Endodermal cell (in vitro differentiated cells): Measurements from ENCODE around the gene SPINK1. TPM values are rescaled to one million over a fixed set of nuclear protein-coding genes. Genes with fewer than 3 reads are reported as not detected.

Experiments
- DNase-seq: peaks from one replicate; pipeline ENCODE4 v3.0.0-alpha.2; 2017
- H3K27ac ChIP-seq: 2 replicates; pipeline ENCODE4 v1.5.1; 2013; ENCODE audit warnings: mild to moderate bottlenecking, low read depth, low read length, moderate library complexity
- H3K27me3 ChIP-seq: 2 replicates; pipeline ENCODE4 v1.6.1; 2013; ENCODE audit warnings: mild to moderate bottlenecking, low read length, moderate library complexity; ENCODE audit not compliant: insufficient read depth, control insufficient read depth, poor library complexity, severe bottlenecking
- H3K36me3 ChIP-seq: 2 replicates; pipeline ENCODE4 v1.7.0; 2013; ENCODE audit warnings: mild to moderate bottlenecking, low read length, moderate library complexity; ENCODE audit not compliant: control insufficient read depth, insufficient read depth
- H3K4me1 ChIP-seq: one replicate; pipeline ENCODE4 v1.7.0; 2013; ENCODE audit warnings: low read length; ENCODE audit not compliant: control insufficient read depth, insufficient read depth
- H3K4me3 ChIP-seq: 2 replicates; pipeline ENCODE4 v1.5.1; 2013; ENCODE audit warnings: mild to moderate bottlenecking, low read length, moderate library complexity
- H3K9ac ChIP-seq: 2 replicates; pipeline ENCODE4 v1.6.1; 2013; ENCODE audit warnings: mild to moderate bottlenecking, low read length, moderate library complexity; ENCODE audit not compliant: poor library complexity, severe bottlenecking; ENCODE audit errors: extremely low read depth
- H3K9me3 ChIP-seq: 2 replicates; pipeline ENCODE4 v1.6.1; 2013; ENCODE audit warnings: mild to moderate bottlenecking, low read length, moderate library complexity; ENCODE audit not compliant: control insufficient read depth
- H3K27ac Mint-ChIP-seq: 2 replicates; pipeline ENCODE4 v1.8.0; 2020; ENCODE audit warnings: mixed read lengths
- H3K27me3 Mint-ChIP-seq: 2 replicates; pipeline ENCODE4 v1.8.0; 2021; ENCODE audit warnings: mild to moderate bottlenecking, mixed read lengths; ENCODE audit not compliant: insufficient read depth
- H3K36me3 Mint-ChIP-seq: 2 replicates; pipeline ENCODE4 v1.8.0; 2020; ENCODE audit warnings: low read depth, mixed read lengths
- H3K4me1 Mint-ChIP-seq: 2 replicates; pipeline ENCODE4 v1.8.0; 2020; ENCODE audit warnings: mixed read lengths
- H3K4me3 Mint-ChIP-seq: 2 replicates; pipeline ENCODE4 v1.8.0; 2020; ENCODE audit warnings: mild to moderate bottlenecking, moderate library complexity, mixed read lengths
- H3K9me3 Mint-ChIP-seq: 2 replicates; pipeline ENCODE4 v1.8.0; 2020; ENCODE audit warnings: mild to moderate bottlenecking, mixed read lengths
- CTCF ChIP-seq: fragments of 200-600 bp; sonication (generic); conservative IDR thresholded peaks from 2 replicates; pipeline ENCODE4 v1.5.0; 2021; ENCODE audit warnings: antibody characterized with exemption, mild to moderate bottlenecking
- WGBS, 2 experiments: methylation state at CpG; one replicate each; pipeline versions ENCODE4 v1.1.5 to v1.1.7; 2013; ENCODE audit warnings: missing lambda C conversion rate in 2 of 2, mixed read lengths in 1 of 2; ENCODE audit not compliant: insufficient coverage in 1 of 2, insufficient read length in 1 of 2; 5-methylcytosine and 5-hydroxymethylcytosine counted together
- total RNA-seq, 2 donors: library from RNA; stranded (reverse); fragmentation: NEBNext Ultra II Directional in 1 of 2; extraction: Animal tissue kit (Norgen Biotek cat#: 25700) in 1 of 2; gene quantifications; 2 replicates in 1 of 2; 3 replicates in 1 of 2; pipeline ENCODE4 v1.2.1, GENCODE V29; 2021

Gene SPINK1
- total RNA-seq, 2 donors from 2014 or later = not detected

DNA sequence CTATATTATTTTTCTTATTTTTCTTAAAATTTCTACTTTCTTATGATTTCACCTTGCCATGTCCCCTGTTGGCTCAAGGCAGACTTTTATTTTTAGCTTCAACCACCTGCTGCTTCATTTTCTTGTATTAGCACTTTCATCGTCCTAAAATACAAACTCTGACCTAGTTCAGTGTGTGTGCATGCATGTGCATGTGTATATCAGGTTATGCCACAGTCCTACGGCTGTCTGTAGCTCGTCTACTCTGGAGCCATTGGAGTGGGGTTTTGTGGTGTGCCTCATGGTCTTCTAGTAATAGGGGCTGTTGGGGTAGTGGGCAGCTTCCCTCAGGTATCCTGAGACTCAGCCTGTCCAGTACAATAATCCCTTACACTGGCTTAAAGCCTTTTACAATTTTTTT lies 13.4 kb upstream of the SPINK1 start:
- Histone ChIP-seq H3K9ac (no peak overlapping the region), H3K4me3 (no peak overlapping the region), H3K27me3 (no peaks in the 10 kb centered on the region), H3K27ac (no peak overlapping the region), H3K36me3 (no peaks in the 10 kb centered on the region), H3K4me1 (no peaks in the 10 kb centered on the region), H3K9me3 (no peaks in the 10 kb centered on the region)
- DNase-seq = no peak
- Mint-ChIP-seq H3K27me3 (peaks cover 3% of the 10 kb centered on the region), H3K36me3 (no peaks in the 10 kb centered on the region), H3K4me1 (no peaks in the 10 kb centered on the region), H3K27ac (no peak overlapping the region), H3K9me3 (no peaks in the 10 kb centered on the region), H3K4me3 (no peak overlapping the region)
- no peak for TF ChIP-seq CTCF
- 87% methylated on average over 3 of the region's 3 CpGs; no CpG with 5 or more reads in 1 of the 2 experiments for WGBS, 2 experiments

GRCh38 chr5:147842869-147843268 lies 11.4 kb upstream of the SPINK1 start:
- H3K4me3 ChIP-seq = no peak overlapping the region
- WGBS, 2 experiments = 67 to 89% methylated on average over 1 to 2 of the region's 2 CpGs
- H3K27me3 Mint-ChIP-seq = peaks cover 3% of the 10 kb centered on the region
- no peak overlapping the region for H3K27ac ChIP-seq
- no peak overlapping the region for H3K9ac ChIP-seq
- H3K9me3 Mint-ChIP-seq = no peaks in the 10 kb centered on the region
- H3K4me3 Mint-ChIP-seq = no peak overlapping the region
- H3K4me1 ChIP-seq = no peaks in the 10 kb centered on the region
- no peaks in the 10 kb centered on the region for H3K27me3 ChIP-seq
- no peak for DNase-seq
- TF ChIP-seq CTCF = no peak
- no peaks in the 10 kb centered on the region for H3K9me3 ChIP-seq
- no peaks in the 10 kb centered on the region for H3K36me3 Mint-ChIP-seq
- no peak overlapping the region for H3K27ac Mint-ChIP-seq
- no peaks in the 10 kb centered on the region for H3K36me3 ChIP-seq
- no peaks in the 10 kb centered on the region for H3K4me1 Mint-ChIP-seq

DNA sequence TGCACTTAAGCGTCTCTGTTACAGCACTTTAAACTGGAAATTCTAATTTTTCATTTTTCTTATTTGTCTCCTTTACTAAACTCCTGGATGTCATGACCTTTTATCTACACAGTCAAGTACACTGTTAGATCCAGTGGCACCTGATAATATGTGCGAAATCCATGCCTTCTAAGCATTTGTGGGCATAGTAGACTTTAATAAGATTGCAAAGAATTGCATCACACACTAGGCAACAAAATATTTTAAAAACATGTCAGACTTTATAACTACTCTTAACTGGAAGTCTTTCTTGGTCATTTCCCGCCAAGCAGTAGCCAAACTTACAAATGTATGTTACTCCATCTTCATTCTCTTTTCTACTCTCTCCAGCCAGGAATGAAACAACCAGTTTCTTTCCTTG lies 5.0 kb upstream of the SPINK1 start:
- no peaks in the 10 kb centered on the region for H3K4me1 ChIP-seq
- no peak for TF ChIP-seq CTCF
- no peaks in the 10 kb centered on the region for H3K36me3 Mint-ChIP-seq
- no peaks in the 10 kb centered on the region for H3K36me3 ChIP-seq
- no peak for DNase-seq
- H3K9ac ChIP-seq = no peak overlapping the region
- peaks cover 3% of the 10 kb centered on the region for H3K4me1 Mint-ChIP-seq
- no peak overlapping the region for H3K27ac ChIP-seq
- 90 to 100% methylated on average over 3 of the region's 3 CpGs for WGBS, 2 experiments
- H3K4me3 Mint-ChIP-seq = no peak overlapping the region
- H3K27me3 Mint-ChIP-seq = no peaks in the 10 kb centered on the region
- H3K27ac Mint-ChIP-seq = no peak overlapping the region
- no peaks in the 10 kb centered on the region for H3K9me3 Mint-ChIP-seq
- no peaks in the 10 kb centered on the region for H3K9me3 ChIP-seq
- no peak overlapping the region for H3K4me3 ChIP-seq
- no peaks in the 10 kb centered on the region for H3K27me3 ChIP-seq
